Measurements from ENCODE around the gene OSBPL9.

DNA sequence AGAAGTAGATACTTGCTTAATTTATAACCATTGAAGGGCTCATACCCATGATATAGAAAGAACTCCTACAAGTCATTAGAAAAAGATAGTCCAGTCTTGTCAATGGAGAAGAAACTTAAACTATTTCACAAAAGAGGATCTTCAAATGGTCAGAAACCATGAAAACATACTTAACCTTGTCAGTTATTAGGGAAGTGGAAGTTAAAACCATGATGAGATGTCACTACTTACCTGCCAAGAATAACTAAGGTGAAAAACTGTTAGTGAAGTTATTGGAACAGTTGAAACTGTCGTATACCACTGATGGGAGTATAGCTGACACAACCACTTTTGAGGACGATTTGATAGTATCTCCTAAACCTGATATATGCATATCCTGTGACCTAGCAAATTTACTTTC is 46.8 kb downstream of the OSBPL9 start:
- TF ChIP-seq SP1 (IDR thresholded peaks at IDR 0.05), result no peak
- no peak for TF ChIP-seq ARNT (IDR thresholded peaks at IDR 0.05)
- no peak for TF ChIP-seq TARDBP (IDR thresholded peaks at IDR 0.05)
- no peak for TF ChIP-seq FOXK2 (IDR thresholded peaks at IDR 0.05)
- no peak for TF ChIP-seq ELF4 (IDR thresholded peaks at IDR 0.05)
- no peak for TF ChIP-seq SUZ12 (IDR thresholded peaks at IDR 0.05)
- TF ChIP-seq BHLHE40 (IDR thresholded peaks at IDR 0.05; ENCODE audit: borderline replicate concordance), result no peak
- no peak for TF ChIP-seq FOXM1 (IDR thresholded peaks at IDR 0.05; ENCODE audit: borderline replicate concordance)
- no peak for TF ChIP-seq HDGF (IDR thresholded peaks at IDR 0.05; ENCODE audit: borderline replicate concordance)
- TF ChIP-seq FOXA1 (IDR thresholded peaks at IDR 0.05), result no peak
- TF ChIP-seq CTBP1 (IDR thresholded peaks at IDR 0.05; ENCODE audit: borderline replicate concordance), result no peak
- TF ChIP-seq L3MBTL2 (conservative IDR thresholded peaks at IDR 0.05), result no peak
